Activated T-cell treated with anti-CD3 and anti-CD28 coated beads, Interleukin-2, amount 50 U/mL, for 4 hours (primary cell): ENCODE results near the gene SCG3. TPM values are rescaled to one million over a fixed set of nuclear protein-coding genes. Genes with fewer than 3 reads are reported as not detected.

Experiments
- ATAC-seq, 2 donors: fragments of 200-7000 bp; cut with Tn5 transposase; one replicate each; pipeline ENCODE4 v1.10.0; 2021
- DNase-seq: peaks from one replicate; pipeline ENCODE4 v3.0.0-alpha.2; 2020
- H3K27me3 Mint-ChIP-seq: one replicate; pipeline ENCODE4 v1.8.0; 2021; ENCODE audit warnings: low read depth, mixed read lengths
- H3K36me3 Mint-ChIP-seq: one replicate; pipeline ENCODE4 v1.8.0; 2022; ENCODE audit warnings: mixed read lengths; ENCODE audit not compliant: insufficient read depth
- H3K4me1 Mint-ChIP-seq: one replicate; pipeline ENCODE4 v1.8.0; 2021; ENCODE audit warnings: low read depth, mixed read lengths
- H3K4me3 Mint-ChIP-seq: one replicate; pipeline ENCODE4 v1.8.0; 2021; ENCODE audit warnings: mild to moderate bottlenecking, moderate library complexity, mixed read lengths
- H3K9me3 Mint-ChIP-seq: one replicate; pipeline ENCODE4 v1.8.0; 2021; ENCODE audit warnings: mixed read lengths
- total RNA-seq, 3 donors: library from RNA; stranded (reverse); gene quantifications; one replicate each; pipeline ENCODE4 v1.2.1, GENCODE V29; 2021

The SCG3 gene
- total RNA-seq, 3 donors from 2014 or later: not detected

GRCh38 chr15:51751697-51752683 is 70.7 kb downstream of the SCG3 start:
- ATAC-seq: peak; percentile 64 to 66
- Mint-ChIP-seq H3K36me3 (peaks cover 2% of the 10 kb centered on the region), H3K4me3 (peak overlapping the region; percentile 87), H3K9me3 (no peaks in the 10 kb centered on the region), H3K4me1 (peaks cover 27% of the 10 kb centered on the region), H3K27me3 (no peaks in the 10 kb centered on the region)
- DNase-seq: no peak

- no peak for ATAC-seq
- H3K4me1 Mint-ChIP-seq: peaks cover 27% of the 10 kb centered on the region
Measured at GRCh38 chr15:51752888-51753287, 71.6 kb downstream of the SCG3 start.

GRCh38 chr15:51754267-51754666 is 73.0 kb downstream of the SCG3 start:
- Mint-ChIP-seq H3K9me3 (no peaks in the 10 kb centered on the region), H3K27me3 (no peaks in the 10 kb centered on the region), H3K4me3 (no peak overlapping the region), H3K4me1 (peaks cover 27% of the 10 kb centered on the region), H3K36me3 (peaks cover 2% of the 10 kb centered on the region)
- DNase-seq (no peak), ATAC-seq (no peak)

More at GRCh38 chr15:51752888-51753287, 71.6 kb downstream of the SCG3 start:
- peaks cover 2% of the 10 kb centered on the region for H3K36me3 Mint-ChIP-seq
- H3K9me3 Mint-ChIP-seq: no peaks in the 10 kb centered on the region
- peak overlapping the region; percentile 87 for H3K4me3 Mint-ChIP-seq
- no peak for DNase-seq
- H3K27me3 Mint-ChIP-seq: no peaks in the 10 kb centered on the region

GRCh38 chr15:51755790-51756189 is 74.5 kb downstream of the SCG3 start:
- Mint-ChIP-seq H3K4me1 (peaks cover 25% of the 10 kb centered on the region), H3K36me3 (peaks cover 2% of the 10 kb centered on the region), H3K9me3 (no peaks in the 10 kb centered on the region), H3K4me3 (no peak overlapping the region), H3K27me3 (no peaks in the 10 kb centered on the region)
- no peak for ATAC-seq
- no peak for DNase-seq

- Mint-ChIP-seq H3K4me1 (peaks cover 23% of the 10 kb centered on the region), H3K4me3 (no peak overlapping the region), H3K9me3 (no peaks in the 10 kb centered on the region), H3K27me3 (no peaks in the 10 kb centered on the region), H3K36me3 (peaks cover 2% of the 10 kb centered on the region)
- DNase-seq: no peak
- ATAC-seq: no peak
Measured at GRCh38 chr15:51756482-51756881, 75.2 kb downstream of the SCG3 start.

GRCh38 chr15:51757450-51757849 is 76.1 kb downstream of the SCG3 start:
- Mint-ChIP-seq H3K36me3 (peaks cover 2% of the 10 kb centered on the region), H3K9me3 (no peaks in the 10 kb centered on the region), H3K4me3 (no peak overlapping the region), H3K27me3 (no peaks in the 10 kb centered on the region), H3K4me1 (peaks cover 19% of the 10 kb centered on the region)
- DNase-seq (no peak), ATAC-seq (no peak)

- Mint-ChIP-seq H3K4me3 (no peak overlapping the region), H3K4me1 (peaks cover 7% of the 10 kb centered on the region), H3K9me3 (no peaks in the 10 kb centered on the region), H3K27me3 (no peaks in the 10 kb centered on the region), H3K36me3 (peaks cover 3% of the 10 kb centered on the region)
- ATAC-seq (no peak), DNase-seq (no peak)
Measured at GRCh38 chr15:51758645-51759044, 77.3 kb downstream of the SCG3 start.

- peaks cover 3% of the 10 kb centered on the region for H3K36me3 Mint-ChIP-seq
- no peak for ATAC-seq
- no peaks in the 10 kb centered on the region for H3K9me3 Mint-ChIP-seq
- H3K27me3 Mint-ChIP-seq: no peaks in the 10 kb centered on the region
- H3K4me1 Mint-ChIP-seq: peaks cover 1% of the 10 kb centered on the region
- H3K4me3 Mint-ChIP-seq: no peak overlapping the region
- DNase-seq: no peak
Measured at GRCh38 chr15:51759557-51760070, 78.3 kb downstream of the SCG3 start.

GRCh38 chr15:51760805-51761204 is 79.5 kb downstream of the SCG3 start:
- Mint-ChIP-seq H3K4me3 (no peak overlapping the region), H3K36me3 (peaks cover 1% of the 10 kb centered on the region), H3K9me3 (no peaks in the 10 kb centered on the region), H3K27me3 (no peaks in the 10 kb centered on the region), H3K4me1 (no peaks in the 10 kb centered on the region)
- no peak for DNase-seq
- ATAC-seq: no peak

GRCh38 chr15:51765751-51766150 is 84.4 kb downstream of the SCG3 start:
- H3K9me3 Mint-ChIP-seq: no peaks in the 10 kb centered on the region
- ATAC-seq (no peak), DNase-seq (no peak)
- H3K36me3 Mint-ChIP-seq: peaks cover 21% of the 10 kb centered on the region
- H3K4me3 Mint-ChIP-seq: no peak overlapping the region
- peaks cover 8% of the 10 kb centered on the region for H3K4me1 Mint-ChIP-seq
- no peaks in the 10 kb centered on the region for H3K27me3 Mint-ChIP-seq

- peaks cover 21% of the 10 kb centered on the region for H3K36me3 Mint-ChIP-seq
- H3K27me3 Mint-ChIP-seq: no peaks in the 10 kb centered on the region
Measured at GRCh38 chr15:51766341-51766740, 85.0 kb downstream of the SCG3 start.

GRCh38 chr15:51768018-51768417 is 86.7 kb downstream of the SCG3 start:
- Mint-ChIP-seq H3K4me1 (peaks cover 8% of the 10 kb centered on the region), H3K9me3 (no peaks in the 10 kb centered on the region), H3K4me3 (no peak overlapping the region), H3K36me3 (peaks cover 21% of the 10 kb centered on the region), H3K27me3 (no peaks in the 10 kb centered on the region)
- DNase-seq (no peak), ATAC-seq (peak in 1 of 2 donors; percentile 51)

More at GRCh38 chr15:51766341-51766740, 85.0 kb downstream of the SCG3 start:
- ATAC-seq (no peak), DNase-seq (no peak)
- H3K4me1 Mint-ChIP-seq: peaks cover 8% of the 10 kb centered on the region
- H3K9me3 Mint-ChIP-seq: no peaks in the 10 kb centered on the region
- H3K4me3 Mint-ChIP-seq: no peak overlapping the region
